Measurements from ENCODE around the gene AMPD2. TPM values are rescaled to one million over a fixed set of nuclear protein-coding genes. Genes with fewer than 3 reads are reported as not detected.
A peak's percentile ranks its signal among the peaks of the same experiment; 100 is the strongest.

The AMPD2 gene
- polyA plus RNA-seq, 2 of the 4 experiments (the other 2 are of a cell fraction), result 19.3 to 47.2 TPM

GRCh38 chr1:109598156-109598555 is 21.5 kb upstream of the AMPD2 start:
- TF ChIP-seq BCL3 (IDR thresholded peaks at IDR 0.05) (no peak), TP53 (CRISPR knock-in tag; IDR thresholded peaks at IDR 0.05) (no peak), PBX3 (IDR thresholded peaks at IDR 0.05) (no peak), HDAC2 (IDR thresholded peaks at IDR 0.05) (no peak), ZNF302 (CRISPR knock-in tag; IDR thresholded peaks at IDR 0.05) (no peak), MYC (IDR thresholded peaks at IDR 0.05; ENCODE audit: borderline replicate concordance, low read length) (no peak), POLR2AphosphoS2 (conservative IDR thresholded peaks at IDR 0.05; ENCODE audit: low read length) (no peak), JUNB (IDR thresholded peaks at IDR 0.05) (no peak), EP300 (IDR thresholded peaks at IDR 0.05) (no peak), RFX5 (IDR thresholded peaks at IDR 0.05) (no peak), CHD2 (IDR thresholded peaks at IDR 0.05; ENCODE audit: low read length, partially characterized antibody) (no peak), KDM1A (IDR thresholded peaks at IDR 0.05; ENCODE audit: low read depth) (no peak), MAZ (IDR thresholded peaks at IDR 0.05; ENCODE audit: borderline replicate concordance, low read depth, low read length) (no peak), KDM5A (IDR thresholded peaks at IDR 0.05) (no peak), CBX8 (IDR thresholded peaks at IDR 0.05) (no peak), REST (IDR thresholded peaks at IDR 0.05) (no peak), ESRRA (IDR thresholded peaks at IDR 0.05; ENCODE audit: borderline replicate concordance, low read length) (no peak)
- TF ChIP-seq, protein P1, sequence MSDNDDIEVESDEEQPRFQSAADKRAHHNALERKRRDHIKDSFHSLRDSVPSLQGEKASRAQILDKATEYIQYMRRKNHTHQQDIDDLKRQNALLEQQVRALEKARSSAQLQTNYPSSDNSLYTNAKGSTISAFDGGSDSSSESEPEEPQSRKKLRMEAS (IDR thresholded peaks at IDR 0.05), result no peak
- no peak overlapping the region for H3K4me2 ChIP-seq
- WGBS (ENCODE audit: missing lambda C conversion rate), result 73% methylated on average over 1 of the region's 1 CpG
- no peak overlapping the region for H3K27ac ChIP-seq
- CTCF ChIA-PET, result interaction anchor here (0.7 to 2.3 kb wide), 4 partner anchors 19 to 66 kb away, joined by 3 to 5 read pairs (median 4); partner anchors contain the start of genes AMPD2 and GNAT2
- FAIRE-seq (no peak), ATAC-seq (no peak), DNase-seq (ENCODE audit: low read depth in 1 of 2, low spot score in 1 of 2) (no peak)
- no peaks in the 10 kb centered on the region for H3K4me1 ChIP-seq
- H3K4me3 ChIP-seq, result no peak overlapping the region
- POLR2A ChIA-PET, result no interaction called here
- no peaks in the 10 kb centered on the region for H3K9me3 ChIP-seq

DNA sequence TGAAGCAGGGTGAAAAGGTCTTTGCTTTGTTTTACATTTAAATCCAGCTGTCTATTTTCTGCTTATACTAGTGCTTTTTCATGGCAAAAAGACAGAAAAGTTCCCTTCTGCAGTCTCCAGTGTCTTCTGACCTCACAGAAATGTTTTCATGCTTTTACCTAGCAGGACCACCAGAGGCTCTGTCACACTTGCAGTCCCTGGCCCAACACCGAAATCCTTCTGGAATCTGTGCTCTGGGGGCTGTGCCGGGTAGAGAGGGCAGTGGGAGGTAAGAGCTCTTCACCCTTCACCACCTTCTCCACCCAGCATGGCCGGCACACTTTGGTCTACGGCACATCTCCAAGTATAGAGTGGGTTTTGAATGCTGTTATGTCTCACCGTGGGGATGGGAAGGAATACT is 21.0 kb upstream of the AMPD2 start:
- FAIRE-seq (no peak), DNase-seq (ENCODE audit: low read depth in 1 of 2, low spot score in 1 of 2) (no peak), ATAC-seq (peak; percentile 34 to 74; a peak in 3 of 6 replicates)
- TF ChIP-seq HEYL (CRISPR knock-in tag; IDR thresholded peaks at IDR 0.05), result no peak
- no peak for TF ChIP-seq NR3C1 (IDR thresholded peaks at IDR 0.05)
- no peak for TF ChIP-seq POLR2AphosphoS2 (conservative IDR thresholded peaks at IDR 0.05; ENCODE audit: low read length)
- no peak for TF ChIP-seq MAFK (IDR thresholded peaks at IDR 0.05; ENCODE audit: partially characterized antibody)
- no peak for TF ChIP-seq CBX8 (IDR thresholded peaks at IDR 0.05)
- TF ChIP-seq PBX3 (IDR thresholded peaks at IDR 0.05), result no peak
- TF ChIP-seq MYC (IDR thresholded peaks at IDR 0.05; ENCODE audit: borderline replicate concordance, low read length), result no peak
- no peak for TF ChIP-seq REST (IDR thresholded peaks at IDR 0.05)
- no peak for TF ChIP-seq SMC3 (IDR thresholded peaks at IDR 0.05)
- H3K27ac ChIP-seq, result no peak overlapping the region
- WGBS (ENCODE audit: missing lambda C conversion rate), result 92% methylated on average over 5 of the region's 5 CpGs
- H3K9me3 ChIP-seq, result no peaks in the 10 kb centered on the region
- ChIA-PET CTCF (interaction anchor here (0.7 to 2.3 kb wide), 5 partner anchors 18 to 66 kb away, joined by 3 to 5 read pairs (median 4); partner anchors contain the start of genes AMPD2 and GNAT2), POLR2A (no interaction called here)
- no peak overlapping the region for H3K4me2 ChIP-seq
- H3K4me3 ChIP-seq, result no peak overlapping the region
- no peaks in the 10 kb centered on the region for H3K4me1 ChIP-seq
